GM19467 (cell line): ENCODE results near the gene RASGRP4.

ENCODE experiments used
- ATAC-seq: cut with Tn5 transposase; IDR thresholded peaks from one replicate; pipeline ENCODE4 v1.9.1; 2021; ENCODE audit warnings: mild to moderate bottlenecking, moderate library complexity; ENCODE audit not compliant: unreplicated experiment

The RASGRP4 gene

GRCh38 chr19:38391911-38392464 is 34.0 kb downstream of the RASGRP4 start:
- no peak for ATAC-seq

GRCh38 chr19:38389957-38390924 is 35.8 kb downstream of the RASGRP4 start:
- no peak for ATAC-seq

GRCh38 chr19:38389101-38389925 is 36.7 kb downstream of the RASGRP4 start:
- ATAC-seq, result no peak

- ATAC-seq, result no peak
Measured at GRCh38 chr19:38388349-38389100, 37.5 kb downstream of the RASGRP4 start, which contains the start of gene SPRED3. TSS of gene SPRED3 (plus strand) at chr19:38388697. CDS start at chr19:38390303, 1,606 bp downstream.

GRCh38 chr19:38387550-38388348 is 38.3 kb downstream of the RASGRP4 start, which contains the start of gene GGN:
TSS of gene GGN (minus strand) at chr19:38388034. CDS start at chr19:38387261, 773 bp downstream.
- ATAC-seq, result no peak

GRCh38 chr19:38386971-38387549 is 39.0 kb downstream of the RASGRP4 start:
- no peak for ATAC-seq

- no peak for ATAC-seq
Measured at GRCh38 chr19:38386300-38386970, 39.6 kb downstream of the RASGRP4 start.

- no peak for ATAC-seq
Measured at GRCh38 chr19:38385804-38386257, 40.2 kb downstream of the RASGRP4 start.

GRCh38 chr19:38385057-38385803 is 40.8 kb downstream of the RASGRP4 start:
- ATAC-seq, result no peak

GRCh38 chr19:38384209-38385027 is 41.6 kb downstream of the RASGRP4 start:
- ATAC-seq, result no peak

- ATAC-seq, result no peak
Measured at GRCh38 chr19:38383743-38384142, 42.3 kb downstream of the RASGRP4 start.

- ATAC-seq, result no peak
Measured at GRCh38 chr19:38383184-38383583, 42.8 kb downstream of the RASGRP4 start.

- no peak for ATAC-seq
Measured at GRCh38 chr19:38381138-38381537, 44.9 kb downstream of the RASGRP4 start.

GRCh38 chr19:38378866-38379265 is 47.2 kb downstream of the RASGRP4 start:
- ATAC-seq, result no peak

GRCh38 chr19:38377052-38377451 is 49.0 kb downstream of the RASGRP4 start:
- no peak for ATAC-seq

GRCh38 chr19:38376576-38376975 is 49.4 kb downstream of the RASGRP4 start:
- no peak for ATAC-seq

- ATAC-seq, result no peak
Measured at GRCh38 chr19:38375748-38376147, 50.3 kb downstream of the RASGRP4 start.
